PC-9 (cell line): Measurements from ENCODE around the gene SVOP. TPM values are rescaled to one million over a fixed set of nuclear protein-coding genes. Genes with fewer than 3 reads are reported as not detected.

ENCODE experiments used
- BruUV-seq: library from RNA; stranded (reverse); fragments of 400-500 nt; replicated peaks from 2 replicates; lab custom pipeline; 2021; lab: Mats Ljungman, UMichigan
- CTCF ChIA-PET: fragments of 300-600 bp; sonication (Branson Sonifier 250); formaldehyde crosslinking; loops from one replicate; lab custom pipeline; 2022; ENCODE audit warnings: antibody characterized with exemption; lab: Charles Lee
- POLR2A ChIA-PET: fragments of 300-600 bp; sonication (Branson Sonifier 250); formaldehyde crosslinking; loops from one replicate; lab custom pipeline; 2022; ENCODE audit warnings: antibody characterized with exemption; ENCODE audit not compliant: unreplicated experiment; lab: Charles Lee
- DNase-seq, 2 experiments: peaks; one replicate each; pipeline versions ENCODE4 v3.0.0 to v3.0.0-alpha.2; 2015 to 2022; ENCODE audit warnings: mixed read lengths in 1 of 2
- H2AFZ ChIP-seq: fragments of 200-600 bp; sonication (generic); 2 replicates; pipeline ENCODE4 v1.8.1; 2017; ENCODE audit warnings: antibody characterized with exemption
- H3F3A ChIP-seq: fragments of 200-600 bp; sonication (generic); 2 replicates; pipeline ENCODE4 v1.8.1; 2017; ENCODE audit warnings: antibody characterized with exemption, mild to moderate bottlenecking, low read depth; ENCODE audit not compliant: insufficient read depth
- H3K27ac ChIP-seq: fragments of 200-600 bp; sonication (generic); 2 replicates; pipeline ENCODE4 v1.6.1; 2016; ENCODE audit warnings: mixed run types
- H3K27me3 ChIP-seq: fragments of 200-600 bp; sonication (generic); 2 replicates; pipeline ENCODE4 v1.6.1; 2016; ENCODE audit warnings: low read depth, mixed run types; ENCODE audit not compliant: insufficient read depth
- H3K36me3 ChIP-seq: fragments of 200-600 bp; sonication (generic); 2 replicates; pipeline ENCODE4 v1.6.1; 2016; ENCODE audit warnings: low read depth, mixed run types
- H3K4me1 ChIP-seq: fragments of 200-600 bp; sonication (generic); replicated peaks from 2 replicates; pipeline ENCODE4 v1.6.1; 2016; ENCODE audit warnings: mixed run types; ENCODE audit not compliant: insufficient read depth
- H3K4me2 ChIP-seq: fragments of 200-600 bp; sonication (generic); 2 replicates; pipeline ENCODE4 v1.6.1; 2017; ENCODE audit warnings: mixed run types
- H3K4me3 ChIP-seq: fragments of 200-600 bp; sonication (generic); 2 replicates; pipeline ENCODE4 v1.6.1; 2016; ENCODE audit warnings: mixed run types
- H3K79me2 ChIP-seq: fragments of 200-600 bp; sonication (generic); 2 replicates; pipeline ENCODE4 v1.6.1; 2017; ENCODE audit warnings: low read depth, mixed run types
- H3K9me2 ChIP-seq: fragments of 200-600 bp; sonication (generic); 2 replicates; pipeline ENCODE4 v1.8.1; 2017; ENCODE audit warnings: mild to moderate bottlenecking; ENCODE audit not compliant: insufficient read depth
- H3K9me3 ChIP-seq: fragments of 200-600 bp; sonication (generic); 2 replicates; pipeline ENCODE4 v1.8.1; 2016; ENCODE audit warnings: low read depth; ENCODE audit not compliant: insufficient read depth
- H4K20me1 ChIP-seq: fragments of 200-600 bp; sonication (generic); 2 replicates; pipeline ENCODE4 v1.8.1; 2017; ENCODE audit not compliant: insufficient read depth
- CTCF ChIP-seq: fragments of 200-600 bp; sonication (generic); conservative IDR thresholded peaks from 2 replicates; pipeline ENCODE4 v1.6.1; 2017; ENCODE audit warnings: mixed run types, antibody characterized with exemption, mild to moderate bottlenecking, moderate library complexity
- EZH2 ChIP-seq: fragments of 200-600 bp; sonication (generic); IDR thresholded peaks from 2 replicates; pipeline ENCODE4 v1.8.0; 2017; ENCODE audit warnings: antibody characterized with exemption, low read depth
- intact Hi-C: fragments of 100-400 bp; cut with micrococcal nuclease; formaldehyde crosslinking; loops from one replicate; pipeline ENCODE4 v1.10.0; 2022; ENCODE audit not compliant: unreplicated experiment
- total RNA-seq: library from RNA; stranded (reverse); gene quantifications from 2 replicates; pipeline ENCODE4 v1.2.3, GENCODE V29; 2021

The SVOP gene
- total RNA-seq, 1 experiment from 2014 or later: not detected

GRCh38 chr12:109053382-109054123 is 32.7 kb upstream of the SVOP start:
- Histone ChIP-seq H3K4me2 (peak overlapping the region; percentile 80), H3K36me3 (no peaks in the 10 kb centered on the region), H3K9me3 (no peaks in the 10 kb centered on the region), H2AFZ (peak overlapping the region; percentile 94), H3K79me2 (no peaks in the 10 kb centered on the region), H3K27ac (no peak overlapping the region), H3K9me2 (no peaks in the 10 kb centered on the region), H3K4me1 (peaks cover 11% of the 10 kb centered on the region; the same call in 1 of the 2 replicates), H3K4me3 (peak overlapping the region; percentile 79), H4K20me1 (no peaks in the 10 kb centered on the region), H3K27me3 (no peaks in the 10 kb centered on the region), H3F3A (no peaks in the 10 kb centered on the region)
- CTCF ChIA-PET: interaction anchor here (0.6 kb wide), 1 partner anchor 24 kb away, joined by 3 read pairs; no protein-coding TSS in a partner anchor
- POLR2A ChIA-PET: interaction anchor here (0.6 kb wide), 1 partner anchor 18 kb away, joined by 4 read pairs; no protein-coding TSS in a partner anchor
- TF ChIP-seq CTCF: no peak
- TF ChIP-seq EZH2: no peak
- DNase-seq: no peak
- TSS peak; percentile 45 for BruUV-seq
- intact Hi-C loops: loop anchor here (5.0 kb wide), 1 partner anchor 196 kb away; the partner anchor contains the start of gene SSH1

GRCh38 chr12:109052414-109053323 is 31.8 kb upstream of the SVOP start, which contains the start of gene USP30:
Gene USP30, plus strand, starts transcription at chr12:109052576. Its CDS starts 103 bp downstream, at chr12:109052679.
- POLR2A ChIA-PET: interaction anchor here (0.7 kb wide), 1 partner anchor 318 kb away, joined by 3 read pairs; no protein-coding TSS in a partner anchor

More at GRCh38 chr12:109052414-109053323, 31.8 kb upstream of the SVOP start, which contains the start of gene USP30:
- no peak within 1 kb of the TSS for H3K27ac ChIP-seq
- no peaks in the 10 kb centered on the region for H3K9me3 ChIP-seq
- peaks cover 2% of the 10 kb centered on the region for H3F3A ChIP-seq
- peak; percentile 71 to 76 for DNase-seq
- CTCF ChIA-PET: interaction anchor here (0.6 kb wide), 1 partner anchor 102 kb away, joined by 7 read pairs; no protein-coding TSS in a partner anchor
- H3K9me2 ChIP-seq: no peaks in the 10 kb centered on the region
- no peaks in the 10 kb centered on the region for H3K27me3 ChIP-seq
- peak within 1 kb of the TSS; percentile 79 for H3K4me3 ChIP-seq
- no peaks in the 10 kb centered on the region for H4K20me1 ChIP-seq
- H3K36me3 ChIP-seq: no peaks in the 10 kb centered on the region
- peak within 1 kb of the TSS; percentile 80 for H3K4me2 ChIP-seq
- intact Hi-C loops: loop anchor here (5.0 kb wide), 1 partner anchor 195 kb away; the partner anchor contains the start of gene SSH1
- H3K4me1 ChIP-seq: peaks cover 11% of the 10 kb centered on the region; the same call in 1 of the 2 replicates
- no peaks in the 10 kb centered on the region for H3K79me2 ChIP-seq
- no TSS peak for BruUV-seq
- H2AFZ ChIP-seq: peak within 1 kb of the TSS; percentile 94
- TF ChIP-seq CTCF (no peak), EZH2 (no peak)
